ENCODE data around the gene DENND2C.
A peak's percentile ranks its signal among the peaks of the same experiment; 100 is the strongest.
"Not testable (repeated sequence)": the region's sequence is repeated elsewhere in the genome, so short reads cannot be mapped to it uniquely, and the experiment has no call there.

DENND2C gene

DNA sequence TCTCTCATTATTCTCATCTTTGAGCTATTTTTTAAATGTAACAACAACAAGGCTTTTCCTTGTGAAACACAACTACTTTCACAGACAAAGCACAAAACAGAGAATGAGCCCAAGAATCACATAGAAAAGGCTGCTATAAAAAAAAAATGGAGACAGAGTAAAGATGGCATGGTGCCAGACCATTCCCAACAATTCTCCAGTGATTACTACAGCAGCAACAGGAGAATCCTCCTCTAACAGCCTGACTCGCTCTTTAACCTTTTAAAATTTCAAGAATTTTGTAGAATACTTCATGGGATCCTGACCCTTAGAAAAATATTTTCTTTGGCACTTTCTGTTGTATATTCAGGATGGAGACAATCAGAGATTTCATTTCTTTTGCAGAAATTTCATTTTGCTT is 84.6 kb downstream of the DENND2C start:
- peak; percentile 37 for DNase-seq (ENCODE audit: low read depth)
- TF ChIP-seq, protein P1, sequence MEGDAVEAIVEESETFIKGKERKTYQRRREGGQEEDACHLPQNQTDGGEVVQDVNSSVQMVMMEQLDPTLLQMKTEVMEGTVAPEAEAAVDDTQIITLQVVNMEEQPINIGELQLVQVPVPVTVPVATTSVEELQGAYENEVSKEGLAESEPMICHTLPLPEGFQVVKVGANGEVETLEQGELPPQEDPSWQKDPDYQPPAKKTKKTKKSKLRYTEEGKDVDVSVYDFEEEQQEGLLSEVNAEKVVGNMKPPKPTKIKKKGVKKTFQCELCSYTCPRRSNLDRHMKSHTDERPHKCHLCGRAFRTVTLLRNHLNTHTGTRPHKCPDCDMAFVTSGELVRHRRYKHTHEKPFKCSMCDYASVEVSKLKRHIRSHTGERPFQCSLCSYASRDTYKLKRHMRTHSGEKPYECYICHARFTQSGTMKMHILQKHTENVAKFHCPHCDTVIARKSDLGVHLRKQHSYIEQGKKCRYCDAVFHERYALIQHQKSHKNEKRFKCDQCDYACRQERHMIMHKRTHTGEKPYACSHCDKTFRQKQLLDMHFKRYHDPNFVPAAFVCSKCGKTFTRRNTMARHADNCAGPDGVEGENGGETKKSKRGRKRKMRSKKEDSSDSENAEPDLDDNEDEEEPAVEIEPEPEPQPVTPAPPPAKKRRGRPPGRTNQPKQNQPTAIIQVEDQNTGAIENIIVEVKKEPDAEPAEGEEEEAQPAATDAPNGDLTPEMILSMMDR (conservative IDR thresholded peaks at IDR 0.05; ENCODE audit: control insufficient read depth, insufficient read depth, low read depth, low read length), result no peak
- H3K4me3 ChIP-seq (ENCODE audit: control insufficient read depth, low read depth, low read length), result no peak overlapping the region

DNA sequence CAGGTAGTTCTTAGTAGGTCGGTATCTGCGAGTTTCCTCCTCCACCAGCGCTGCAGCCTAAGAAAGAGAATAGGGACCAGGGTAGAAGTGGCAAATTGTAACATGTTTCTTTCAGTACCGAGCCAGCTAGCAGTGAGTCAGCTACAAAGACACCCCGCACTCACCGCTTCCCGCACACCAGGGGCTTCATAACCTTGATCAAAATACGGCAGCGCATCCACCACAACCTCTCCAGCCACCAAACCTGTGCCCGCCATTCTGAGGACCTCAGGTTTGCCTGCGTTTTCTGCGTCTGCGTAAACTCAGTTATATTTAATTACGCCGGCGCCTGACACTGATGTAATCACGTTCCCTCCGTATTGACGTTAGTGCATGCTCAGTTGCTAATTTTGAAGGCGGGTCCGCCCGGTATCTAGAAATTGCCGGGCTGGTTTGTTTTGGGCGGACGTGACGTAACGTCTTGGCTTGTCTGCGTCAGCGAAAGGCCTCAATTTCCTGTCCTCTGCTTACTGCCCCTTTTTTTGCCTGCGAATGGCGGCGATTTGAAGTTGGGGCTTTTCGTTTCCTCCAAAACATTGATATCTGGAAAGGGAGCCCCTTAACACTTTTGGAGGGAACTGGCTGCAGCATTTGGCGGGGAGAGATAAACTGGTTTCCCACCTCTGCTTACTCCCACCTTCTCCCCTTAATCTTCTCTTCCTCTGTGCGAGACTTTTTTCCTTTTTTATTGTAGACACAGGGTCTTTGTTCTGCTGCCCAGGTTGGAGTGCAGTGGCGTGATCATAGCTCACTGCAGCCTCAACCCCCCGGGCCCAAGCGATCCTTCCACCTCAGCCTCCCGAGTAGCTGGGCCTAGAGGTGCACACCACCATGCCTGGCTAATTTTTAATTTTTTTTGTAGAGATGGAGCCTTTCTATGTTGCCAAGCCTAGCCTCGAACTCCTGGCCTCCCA is 88.2 kb downstream of the DENND2C start, which contains the start of gene BCAS2:
TSS of gene BCAS2 (minus strand) at position 281 of the 953 bp plus-strand sequence. CDS start at position 257, 24 bp downstream.
- DNase-seq (ENCODE audit: low read depth), result peak; percentile 99
- TF ChIP-seq, protein P1 (conservative IDR thresholded peaks at IDR 0.05; ENCODE audit: control insufficient read depth, insufficient read depth, low read depth, low read length), result no peak
- H3K4me3 ChIP-seq (ENCODE audit: control insufficient read depth, low read depth, low read length), result peak within 1 kb of the TSS; percentile 80

DNA sequence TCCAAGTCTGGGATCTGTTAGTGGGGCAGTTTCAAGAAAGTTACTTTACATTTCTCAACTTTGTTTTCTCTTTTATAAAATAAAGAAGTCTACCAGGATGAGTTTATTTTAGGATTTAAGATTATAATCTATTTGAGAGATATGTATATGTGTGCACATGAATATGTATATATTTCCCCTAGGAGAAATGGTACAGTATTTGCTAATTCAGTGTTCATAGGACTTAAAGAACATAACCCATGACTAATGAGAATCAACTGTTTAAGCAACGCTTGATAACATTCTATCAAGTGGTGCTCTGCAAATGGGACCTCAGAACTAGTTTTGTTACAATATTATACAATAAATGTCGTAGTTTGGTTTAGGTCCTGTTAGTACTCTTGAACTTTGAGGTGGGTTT is 95.5 kb downstream of the DENND2C start:
- H3K4me3 ChIP-seq (ENCODE audit: control insufficient read depth, low read depth, low read length), result no peak overlapping the region
- TF ChIP-seq, protein P1 (conservative IDR thresholded peaks at IDR 0.05; ENCODE audit: control insufficient read depth, insufficient read depth, low read depth, low read length), result no peak
- DNase-seq (ENCODE audit: low read depth), result no peak

DNA sequence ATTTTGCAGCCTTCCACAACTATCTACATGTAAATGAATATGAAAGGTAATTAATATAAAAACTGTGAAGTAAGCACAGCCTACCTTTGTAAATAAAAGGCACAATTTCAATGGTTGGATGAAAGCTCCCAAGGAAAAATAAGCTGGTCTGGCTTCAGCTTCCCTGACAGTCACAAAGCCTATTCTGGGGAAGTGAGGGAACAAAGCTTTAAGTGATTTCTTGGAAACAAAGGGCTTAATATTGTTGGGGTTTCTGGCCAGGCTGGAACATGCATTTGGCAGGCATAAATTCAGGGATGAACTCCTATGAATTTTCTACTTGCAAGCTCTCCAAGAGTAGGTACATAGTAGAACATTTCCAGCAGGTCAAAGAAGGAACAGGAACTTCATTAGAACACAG is 105.7 kb downstream of the DENND2C start:
- TF ChIP-seq, protein P1 (conservative IDR thresholded peaks at IDR 0.05; ENCODE audit: control insufficient read depth, insufficient read depth, low read depth, low read length), result no peak
- H3K4me3 ChIP-seq (ENCODE audit: control insufficient read depth, low read depth, low read length), result no peak overlapping the region
- no peak for DNase-seq (ENCODE audit: low read depth)

DNA sequence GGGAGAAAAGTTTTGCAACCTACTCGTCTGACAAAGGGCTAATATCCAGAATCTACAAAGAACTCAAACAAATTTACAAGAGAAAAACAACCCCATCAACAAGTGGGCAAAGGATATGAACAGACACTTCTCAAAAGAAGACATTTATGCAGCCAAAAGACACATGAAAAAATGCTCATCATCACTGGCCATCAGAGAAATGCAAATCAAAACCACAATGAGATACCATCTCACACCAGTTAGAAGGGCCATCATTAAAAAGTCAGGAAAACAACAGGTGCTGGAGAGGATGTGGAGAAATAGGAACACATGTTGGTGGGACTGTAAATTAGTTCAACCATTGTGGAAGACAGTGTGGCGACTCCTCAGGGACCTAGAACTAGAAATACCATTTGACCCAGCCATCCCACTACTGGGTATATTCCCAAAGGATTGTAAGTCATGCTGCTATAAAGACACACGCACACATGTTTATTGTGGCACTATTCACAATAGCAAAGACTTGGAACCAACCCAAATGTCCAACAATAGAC is 106.8 kb downstream of the DENND2C start:
- not testable (repeated sequence) for DNase-seq (ENCODE audit: low read depth)

DNA sequence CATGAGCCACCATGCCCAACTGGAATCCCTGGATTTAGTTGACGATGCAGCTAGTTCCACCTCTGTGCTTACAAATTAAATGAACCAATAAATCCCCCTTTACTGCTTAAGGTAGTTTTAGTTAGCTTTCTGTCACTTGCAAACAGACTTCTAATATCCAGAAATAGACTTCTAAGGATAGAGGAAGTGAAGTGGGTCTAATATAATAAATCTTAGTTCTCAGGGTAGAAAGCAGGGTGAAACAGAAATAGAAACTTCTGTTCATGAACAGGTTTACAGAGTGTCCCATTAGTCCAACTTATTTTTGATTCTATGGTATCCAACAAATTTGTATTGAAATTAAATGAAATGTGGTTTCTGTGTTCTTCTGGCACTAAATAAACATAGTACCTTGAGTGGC is 108.5 kb downstream of the DENND2C start:
- no peak for DNase-seq (ENCODE audit: low read depth)
- no peak overlapping the region for H3K4me3 ChIP-seq (ENCODE audit: control insufficient read depth, low read depth, low read length)
- TF ChIP-seq, protein P1 (conservative IDR thresholded peaks at IDR 0.05; ENCODE audit: control insufficient read depth, insufficient read depth, low read depth, low read length), result no peak

More for the DNA sequence above, 106.8 kb downstream of the DENND2C start:
- not testable (repeated sequence) for H3K4me3 ChIP-seq (ENCODE audit: control insufficient read depth, low read depth, low read length)

DNA sequence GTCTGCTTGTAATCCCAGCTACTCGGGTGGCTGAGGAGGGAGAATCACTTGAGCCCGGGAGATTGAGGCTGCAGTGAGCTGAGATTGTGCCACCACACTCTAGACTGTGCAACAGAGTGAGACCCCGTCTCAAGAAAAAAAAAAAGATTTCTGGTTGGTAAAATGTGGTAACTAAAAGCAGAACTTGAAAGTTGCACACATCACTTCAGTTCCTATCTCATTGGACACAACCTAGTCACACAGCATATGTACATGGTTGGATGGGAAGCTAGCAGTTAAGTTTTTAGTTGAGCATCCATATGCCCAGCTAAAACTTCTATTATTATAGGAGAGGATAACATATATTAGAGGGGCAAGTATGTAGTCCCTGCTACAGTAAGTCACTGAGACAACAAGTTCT is 110.5 kb downstream of the DENND2C start:
- TF ChIP-seq, protein P1 (conservative IDR thresholded peaks at IDR 0.05; ENCODE audit: control insufficient read depth, insufficient read depth, low read depth, low read length), result no peak
- H3K4me3 ChIP-seq (ENCODE audit: control insufficient read depth, low read depth, low read length), result no peak overlapping the region
- DNase-seq (ENCODE audit: low read depth), result no peak
